HCT116 (cell line): ENCODE data around the gene SFR1. TPM values are rescaled to one million over a fixed set of nuclear protein-coding genes. Genes with fewer than 3 reads are reported as not detected.

Source experiments
- ATAC-seq: fragments of 200-7000 bp; cut with Tn5 transposase; 2 replicates; pipeline ENCODE4 v1.9.1; 2020; ENCODE audit warnings: mild to moderate bottlenecking, moderate library complexity
- BruUV-seq: library from RNA; stranded (reverse); fragments of 400-500 nt; replicated peaks from 2 replicates; lab custom pipeline; 2021; lab: Mats Ljungman, UMichigan
- CTCF ChIA-PET: fragments of 300-600 bp; sonication (Branson Sonifier 250); formaldehyde crosslinking; loops from one replicate; lab custom pipeline; 2021; ENCODE audit warnings: antibody characterized with exemption; lab: Charles Lee
- POLR2A ChIA-PET: fragments of 300-600, 350-600 bp; sonication (Branson Sonifier 250); formaldehyde crosslinking; loops from one replicate; lab custom pipeline; 2021; ENCODE audit warnings: antibody characterized with exemption; lab: Charles Lee
- RAD21 ChIA-PET, 2 experiments: fragments of 300-600 bp; sonication (Branson Sonifier 250); formaldehyde crosslinking; loops; one replicate each; lab custom pipeline; 2023; ENCODE audit warnings: low total read pairs in 2 of 2; ENCODE audit not compliant: uncharacterized antibody in 2 of 2, unreplicated experiment in 2 of 2, low non-redundant PET in 1 of 2; lab: Charles Lee
- DNase-seq: peaks from one replicate; pipeline ENCODE4 v3.0.0-alpha.2; 2010; ENCODE audit warnings: low read depth, low spot score
- H2AFZ ChIP-seq: fragments of 200-600 bp; shearing (Covaris generic), sonication (generic); 2 replicates; pipeline ENCODE4 v1.6.1; 2017; ENCODE audit warnings: low read depth, mixed run types, mixed read lengths, antibody characterized with exemption, low read length; ENCODE audit not compliant: poor library complexity, severe bottlenecking
- H3K27ac ChIP-seq: 2 replicates; pipeline ENCODE4 v1.5.1; 2012; ENCODE audit warnings: low read depth, low read length
- H3K27me3 ChIP-seq: fragments of 200-600 bp; sonication (generic); 2 replicates; pipeline ENCODE4 v1.6.1; 2016; ENCODE audit warnings: mixed run types, low read length, mixed read lengths; ENCODE audit not compliant: insufficient read depth
- H3K36me3 ChIP-seq, 2 experiments: fragments of 200-500 bp in 1 of 2; fragments of 200-600 bp in 1 of 2; sonication (Bioruptor generic) in 1 of 2; sonication (generic) in 1 of 2; 2 replicates each; pipeline versions ENCODE4 v1.5.1 to v1.6.1; 2014 to 2016; ENCODE audit warnings: low read length in 2 of 2, inconsistent platforms in 1 of 2, mixed read lengths in 1 of 2, mixed run types in 1 of 2; ENCODE audit not compliant: insufficient read depth in 2 of 2, control insufficient read depth in 1 of 2
- H3K4me1 ChIP-seq, 2 experiments: fragments of 200-600 bp in 1 of 2; sonication (generic) in 1 of 2; 2 replicates each; pipeline versions ENCODE4 v1.5.1 to v1.6.1; 2012 to 2017; ENCODE audit warnings: low read length in 2 of 2, inconsistent platforms in 1 of 2, mild to moderate bottlenecking in 1 of 2, mixed read lengths in 1 of 2, mixed run types in 1 of 2, moderate library complexity in 1 of 2; ENCODE audit not compliant: insufficient read depth in 2 of 2, control insufficient read depth in 1 of 2
- H3K4me2 ChIP-seq: fragments of 200-600 bp; sonication (generic); 2 replicates; pipeline ENCODE4 v1.6.1; 2017; ENCODE audit warnings: mixed run types, low read length, mixed read lengths
- H3K4me3 ChIP-seq, 2 experiments: fragments of 200-600 bp in 1 of 2; sonication (generic) in 1 of 2; replicated peaks in 1 of 2; 2 replicates each; pipeline ENCODE4 v1.5.1; 2011 to 2016; ENCODE audit warnings: low read length in 2 of 2, control low read depth in 1 of 2, low read depth in 1 of 2, mild to moderate bottlenecking in 1 of 2, mixed read lengths in 1 of 2, mixed run types in 1 of 2
- H3K79me2 ChIP-seq: fragments of 200-600 bp; sonication (generic); 2 replicates; pipeline ENCODE4 v1.6.1; 2017; ENCODE audit warnings: mild to moderate bottlenecking, mixed run types, low read length, moderate library complexity, mixed read lengths; ENCODE audit not compliant: insufficient read depth
- H3K9ac ChIP-seq: fragments of 200-600 bp; sonication (generic); 2 replicates; pipeline ENCODE4 v1.6.1; 2016; ENCODE audit warnings: low read length, mixed read lengths
- H3K9me2 ChIP-seq: fragments of 200-600 bp; sonication (generic), shearing (Covaris generic); 2 replicates; pipeline ENCODE4 v1.6.1; 2017; ENCODE audit warnings: mixed run types, mild to moderate bottlenecking, moderate library complexity; ENCODE audit not compliant: insufficient read depth
- H3K9me3 ChIP-seq, 2 experiments: fragments of 200-500 bp in 1 of 2; fragments of 200-600 bp in 1 of 2; sonication (Bioruptor generic) in 1 of 2; sonication (generic) in 1 of 2; 2 replicates each; pipeline ENCODE4 v1.6.1; 2014 to 2017; ENCODE audit warnings: low read length in 2 of 2, mixed read lengths in 2 of 2, inconsistent platforms in 1 of 2, low read depth in 1 of 2, mild to moderate bottlenecking in 1 of 2, mixed run types in 1 of 2, moderate library complexity in 1 of 2; ENCODE audit not compliant: control insufficient read depth in 1 of 2, insufficient read depth in 1 of 2
- H4K20me1 ChIP-seq: fragments of 200-600 bp; sonication (generic), shearing (Covaris generic); 2 replicates; pipeline ENCODE4 v1.6.1; 2017; ENCODE audit warnings: mixed run types, mild to moderate bottlenecking, moderate library complexity; ENCODE audit not compliant: insufficient read depth
- ATF3 ChIP-seq: IDR thresholded peaks from 2 replicates; pipeline ENCODE4 v1.6.1; 2012
- CBX3 ChIP-seq: IDR thresholded peaks from 2 replicates; pipeline ENCODE4 v1.6.1; 2012; ENCODE audit warnings: low read depth
- CEBPB ChIP-seq: IDR thresholded peaks from 2 replicates; pipeline ENCODE4 v1.6.1; 2012; ENCODE audit warnings: low read depth
- ELF1 ChIP-seq: IDR thresholded peaks from 2 replicates; pipeline ENCODE4 v1.6.1; 2012; ENCODE audit warnings: low read depth, borderline replicate concordance
- EZH2 ChIP-seq: fragments of 200-600 bp; sonication (generic); IDR thresholded peaks from 2 replicates; pipeline ENCODE4 v1.6.1; 2017; ENCODE audit warnings: antibody characterized with exemption, mixed run types
- EZH2phosphoT487 ChIP-seq: fragments of 200-600 bp; IDR thresholded peaks from 2 replicates; pipeline ENCODE4 v1.6.1; 2018; ENCODE audit warnings: antibody characterized with exemption, borderline replicate concordance
- FOSL1 ChIP-seq: IDR thresholded peaks from 2 replicates; pipeline ENCODE4 v1.6.1; 2012; ENCODE audit warnings: low read depth
- JUND ChIP-seq: IDR thresholded peaks from 2 replicates; pipeline ENCODE4 v1.6.1; 2012
- POLR2A ChIP-seq: IDR thresholded peaks from 2 replicates; pipeline ENCODE4 v1.7.0; 2011; ENCODE audit warnings: borderline replicate concordance; ENCODE audit not compliant: insufficient read depth, insufficient read length; ENCODE audit errors: extremely low read depth
- POLR2AphosphoS5 ChIP-seq: IDR thresholded peaks from 2 replicates; pipeline ENCODE4 v1.6.1; 2011; ENCODE audit warnings: mild to moderate bottlenecking, low read depth, low read length, moderate library complexity
- REST ChIP-seq: IDR thresholded peaks from 2 replicates; pipeline ENCODE4 v1.6.1; 2012; ENCODE audit warnings: low read depth
- SIN3A ChIP-seq: IDR thresholded peaks from 2 replicates; pipeline ENCODE4 v1.6.1; 2012; ENCODE audit warnings: low read depth
- SP1 ChIP-seq: IDR thresholded peaks from 2 replicates; pipeline ENCODE4 v1.6.1; 2012; ENCODE audit warnings: low read depth
- SRF ChIP-seq: IDR thresholded peaks from 2 replicates; pipeline ENCODE4 v1.6.1; 2012; ENCODE audit warnings: low read depth
- YY1 ChIP-seq: IDR thresholded peaks from 2 replicates; pipeline ENCODE4 v1.6.1; 2011; ENCODE audit warnings: low read length, low read depth, moderate library complexity, mild to moderate bottlenecking; ENCODE audit not compliant: insufficient replicate concordance; ENCODE audit errors: extremely low read depth
- ZFX ChIP-seq: fragments of 450-650 bp; IDR thresholded peaks from 2 replicates; pipeline ENCODE4 v1.6.1; 2017
- ZNF274 ChIP-seq: fragments of 200-500 bp; sonication (Bioruptor generic); IDR thresholded peaks from 2 replicates; pipeline ENCODE4 v1.6.1; 2014; ENCODE audit warnings: mild to moderate bottlenecking, low read depth, low read length, inconsistent platforms
- intact Hi-C: fragments of 100-400 bp; cut with micrococcal nuclease; formaldehyde crosslinking; loops from 2 replicates; pipeline ENCODE4 v1.10.0; 2022
- total RNA-seq: library from RNA; stranded (reverse); gene quantifications from one replicate; pipeline ENCODE4 v1.2.1, GENCODE V29; 2021; ENCODE audit not compliant: unreplicated experiment
- TF ChIP-seq, protein P1 (sequence below), 3 experiments: fragments of 200-600 bp in 1 of 3; sonication (generic) in 1 of 3; IDR thresholded peaks in 2 of 3; conservative IDR thresholded peaks in 1 of 3; 2 replicates each; pipeline ENCODE4 v1.5.1; 2012 to 2017; ENCODE audit warnings: low read depth in 2 of 3, low read length in 2 of 3, antibody characterized with exemption in 1 of 3, borderline replicate concordance in 1 of 3, control low read depth in 1 of 3, mild to moderate bottlenecking in 1 of 3, mixed read lengths in 1 of 3, mixed run types in 1 of 3, moderate library complexity in 1 of 3; ENCODE audit not compliant: insufficient read depth in 1 of 3
- TF ChIP-seq, protein P2 (sequence below): IDR thresholded peaks from 2 replicates; pipeline ENCODE4 v1.6.1; 2012

SFR1 gene
- total RNA-seq, 1 experiment from 2014 or later: 38.5 TPM

DNA sequence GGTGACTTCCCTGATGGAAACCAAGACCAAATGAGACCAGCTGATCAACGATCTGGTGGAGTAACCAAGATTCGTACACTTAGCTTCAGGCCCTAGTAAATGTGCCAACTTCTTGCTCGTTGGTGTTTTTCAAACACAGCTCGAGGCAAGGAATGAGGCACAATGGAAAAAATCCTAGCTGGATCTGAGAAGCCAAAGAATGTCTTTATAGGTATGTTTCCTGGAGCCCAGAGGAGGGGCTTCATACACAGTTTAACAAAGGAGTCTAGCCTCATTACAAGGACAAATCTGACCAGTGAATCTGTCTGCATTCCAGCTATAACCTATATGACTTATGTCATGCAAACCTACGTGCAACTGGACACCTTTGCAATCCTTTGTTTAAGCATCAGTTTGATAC lies 40.0 kb upstream of the SFR1 start (continued):
- TF ChIP-seq, protein P1, sequence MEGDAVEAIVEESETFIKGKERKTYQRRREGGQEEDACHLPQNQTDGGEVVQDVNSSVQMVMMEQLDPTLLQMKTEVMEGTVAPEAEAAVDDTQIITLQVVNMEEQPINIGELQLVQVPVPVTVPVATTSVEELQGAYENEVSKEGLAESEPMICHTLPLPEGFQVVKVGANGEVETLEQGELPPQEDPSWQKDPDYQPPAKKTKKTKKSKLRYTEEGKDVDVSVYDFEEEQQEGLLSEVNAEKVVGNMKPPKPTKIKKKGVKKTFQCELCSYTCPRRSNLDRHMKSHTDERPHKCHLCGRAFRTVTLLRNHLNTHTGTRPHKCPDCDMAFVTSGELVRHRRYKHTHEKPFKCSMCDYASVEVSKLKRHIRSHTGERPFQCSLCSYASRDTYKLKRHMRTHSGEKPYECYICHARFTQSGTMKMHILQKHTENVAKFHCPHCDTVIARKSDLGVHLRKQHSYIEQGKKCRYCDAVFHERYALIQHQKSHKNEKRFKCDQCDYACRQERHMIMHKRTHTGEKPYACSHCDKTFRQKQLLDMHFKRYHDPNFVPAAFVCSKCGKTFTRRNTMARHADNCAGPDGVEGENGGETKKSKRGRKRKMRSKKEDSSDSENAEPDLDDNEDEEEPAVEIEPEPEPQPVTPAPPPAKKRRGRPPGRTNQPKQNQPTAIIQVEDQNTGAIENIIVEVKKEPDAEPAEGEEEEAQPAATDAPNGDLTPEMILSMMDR (IDR thresholded peaks at IDR 0.05 in 2 of 3, conservative IDR thresholded peaks at IDR 0.05 in 1 of 3; ENCODE audit: borderline replicate concordance in 1 of 3, insufficient read depth in 1 of 3, low read depth in 2 of 3, low read length in 2 of 3): no peak
- TF ChIP-seq CBX3 (no peak), ZNF274 (no peak), CEBPB (no peak), SIN3A (no peak), ELF1 (no peak), REST (no peak), SRF (no peak)

DNA sequence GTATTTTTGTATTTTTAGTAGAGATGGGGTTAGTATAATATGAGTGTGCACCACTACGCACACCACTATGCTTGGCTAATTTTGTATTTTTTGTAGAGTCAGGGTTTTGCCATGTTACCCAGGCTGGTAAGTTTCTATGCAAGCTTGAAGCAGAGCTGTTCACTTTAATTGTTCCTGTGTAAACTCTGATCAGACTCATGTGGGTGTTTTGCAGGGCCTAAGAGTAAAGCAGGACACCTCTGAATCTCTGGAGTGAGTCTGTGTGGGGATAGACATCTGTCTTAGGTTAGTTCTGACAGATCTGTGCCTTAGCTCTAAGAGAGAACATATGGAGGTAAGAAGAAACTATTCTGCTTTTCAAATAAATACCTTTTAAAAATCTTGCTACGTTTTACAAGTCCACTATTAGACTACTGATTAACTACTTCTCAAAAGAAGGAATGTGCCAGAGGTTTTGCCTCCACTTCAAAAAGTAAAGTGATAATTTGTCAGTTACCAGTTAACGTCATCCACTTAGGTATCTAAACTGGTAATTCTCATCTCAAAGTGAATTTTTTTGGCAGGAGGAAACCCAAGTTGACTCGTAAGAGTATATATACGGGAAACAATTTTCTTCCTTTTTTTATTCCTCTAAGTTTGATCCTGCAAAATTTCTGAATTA lies 37.4 kb upstream of the SFR1 start:
- DNase-seq (no peak), ATAC-seq (no peak)
- H3K27me3 ChIP-seq: no peaks in the 10 kb centered on the region
- no peak overlapping the region for H3K9ac ChIP-seq
- intact Hi-C loops: no loop called here
- H3K9me3 ChIP-seq: no peaks in the 10 kb centered on the region
- no peak overlapping the region for H3K4me3 ChIP-seq
- H3K4me2 ChIP-seq: no peak overlapping the region
- H3K9me2 ChIP-seq: no peaks in the 10 kb centered on the region
- H3K4me1 ChIP-seq: peaks cover 12 to 22% of the 10 kb centered on the region in 2 experiments; a peak in 3 of 4 replicates
- no peaks in the 10 kb centered on the region for H3K36me3 ChIP-seq
- ChIA-PET CTCF (no interaction called here), POLR2A (no interaction called here), RAD21 (no interaction called here)
- H3K27ac ChIP-seq: no peak overlapping the region
- H4K20me1 ChIP-seq: no peaks in the 10 kb centered on the region
- H3K79me2 ChIP-seq: no peaks in the 10 kb centered on the region
- peak overlapping the region; percentile 92 for H2AFZ ChIP-seq
- no TSS peak for BruUV-seq
- TF ChIP-seq, protein P2, sequence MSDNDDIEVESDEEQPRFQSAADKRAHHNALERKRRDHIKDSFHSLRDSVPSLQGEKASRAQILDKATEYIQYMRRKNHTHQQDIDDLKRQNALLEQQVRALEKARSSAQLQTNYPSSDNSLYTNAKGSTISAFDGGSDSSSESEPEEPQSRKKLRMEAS: no peak
- TF ChIP-seq ZFX: no peak
- no peak for TF ChIP-seq POLR2AphosphoS5
- no peak for TF ChIP-seq JUND
- TF ChIP-seq POLR2A: no peak
- TF ChIP-seq ATF3: no peak
- TF ChIP-seq EZH2phosphoT487: no peak
- TF ChIP-seq EZH2: no peak
- TF ChIP-seq FOSL1: no peak
- no peak for TF ChIP-seq SP1
- TF ChIP-seq CEBPB: no peak
- no peak for TF ChIP-seq YY1
